Cardiac fibroblast (primary cell): ENCODE data around the gene CELF1.

ENCODE experiments used
- DNase-seq, 2 donors: peaks; one replicate each; pipeline versions ENCODE4 v3.0.0 to v3.0.0-alpha.2; 2010; ENCODE audit warnings: low read depth in 2 of 2
- H3K4me3 ChIP-seq, 2 donors: replicated peaks in 1 of 2; 1 replicate in 1 of 2; 2 replicates in 1 of 2; pipeline ENCODE4 v1.5.1; 2011; ENCODE audit warnings: low read depth in 2 of 2, low read length in 2 of 2, mild to moderate bottlenecking in 2 of 2, moderate library complexity in 1 of 2
- TF ChIP-seq, protein P1 (sequence below): IDR thresholded peaks from one replicate; pipeline ENCODE4 v1.5.1; 2011; ENCODE audit warnings: low read depth, mild to moderate bottlenecking, low read length, inconsistent platforms

The CELF1 gene

DNA sequence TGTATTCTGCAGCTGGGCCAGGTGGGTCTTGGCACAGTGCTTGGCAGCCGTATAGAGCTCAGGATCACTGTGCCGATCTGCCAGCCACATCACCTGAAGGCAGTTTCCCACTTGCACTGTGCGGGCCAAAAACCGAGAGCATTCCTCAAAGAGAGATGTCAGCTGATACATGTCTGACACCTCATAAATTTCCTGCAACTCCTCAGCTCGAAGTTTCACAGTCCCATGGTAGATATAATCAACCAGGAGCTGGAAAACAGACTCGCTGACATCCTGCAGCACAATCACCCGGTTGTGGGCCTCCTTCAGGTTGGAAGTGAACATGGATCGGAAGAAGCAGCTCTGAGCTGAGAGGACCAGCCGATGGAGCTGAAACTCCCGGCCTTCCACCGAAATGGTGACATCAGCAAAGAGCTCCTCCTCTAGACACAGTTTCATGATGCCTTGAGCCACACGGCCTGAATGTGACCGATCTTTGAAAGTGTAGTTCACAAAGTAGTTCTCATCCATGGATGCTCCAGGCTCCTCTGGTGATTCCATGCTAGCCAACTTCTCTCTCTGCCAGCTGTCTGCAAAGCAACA, 24.6 kb upstream of the CELF1 start:
- DNase-seq: no peak
- TF ChIP-seq, protein P1, sequence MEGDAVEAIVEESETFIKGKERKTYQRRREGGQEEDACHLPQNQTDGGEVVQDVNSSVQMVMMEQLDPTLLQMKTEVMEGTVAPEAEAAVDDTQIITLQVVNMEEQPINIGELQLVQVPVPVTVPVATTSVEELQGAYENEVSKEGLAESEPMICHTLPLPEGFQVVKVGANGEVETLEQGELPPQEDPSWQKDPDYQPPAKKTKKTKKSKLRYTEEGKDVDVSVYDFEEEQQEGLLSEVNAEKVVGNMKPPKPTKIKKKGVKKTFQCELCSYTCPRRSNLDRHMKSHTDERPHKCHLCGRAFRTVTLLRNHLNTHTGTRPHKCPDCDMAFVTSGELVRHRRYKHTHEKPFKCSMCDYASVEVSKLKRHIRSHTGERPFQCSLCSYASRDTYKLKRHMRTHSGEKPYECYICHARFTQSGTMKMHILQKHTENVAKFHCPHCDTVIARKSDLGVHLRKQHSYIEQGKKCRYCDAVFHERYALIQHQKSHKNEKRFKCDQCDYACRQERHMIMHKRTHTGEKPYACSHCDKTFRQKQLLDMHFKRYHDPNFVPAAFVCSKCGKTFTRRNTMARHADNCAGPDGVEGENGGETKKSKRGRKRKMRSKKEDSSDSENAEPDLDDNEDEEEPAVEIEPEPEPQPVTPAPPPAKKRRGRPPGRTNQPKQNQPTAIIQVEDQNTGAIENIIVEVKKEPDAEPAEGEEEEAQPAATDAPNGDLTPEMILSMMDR: no peak

DNA sequence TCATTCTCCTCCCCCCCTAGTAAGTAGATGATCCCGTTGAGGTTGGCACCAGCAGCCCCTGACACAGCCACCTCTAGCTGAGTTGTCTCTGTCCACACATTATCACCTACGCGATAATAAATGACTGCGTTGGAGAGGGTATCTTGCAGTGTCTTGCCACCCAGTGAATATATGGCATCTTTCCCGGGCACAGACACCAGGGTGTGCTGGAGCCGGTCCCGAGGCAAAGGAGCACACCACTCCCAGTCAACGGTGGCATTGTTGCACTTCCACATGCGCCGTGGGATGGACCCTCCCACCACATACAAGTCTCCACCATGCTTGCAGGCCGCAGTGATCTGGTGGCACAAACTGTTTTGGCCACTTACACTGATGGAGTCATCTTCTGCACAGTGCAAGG, 20.4 kb upstream of the CELF1 start:
- no peak overlapping the region for H3K4me3 ChIP-seq
- no peak for DNase-seq
- TF ChIP-seq, protein P1: no peak

More for the DNA sequence above, 24.6 kb upstream of the CELF1 start:
- peak overlapping the region in 1 of 2 donors; percentile 99 for H3K4me3 ChIP-seq

DNA sequence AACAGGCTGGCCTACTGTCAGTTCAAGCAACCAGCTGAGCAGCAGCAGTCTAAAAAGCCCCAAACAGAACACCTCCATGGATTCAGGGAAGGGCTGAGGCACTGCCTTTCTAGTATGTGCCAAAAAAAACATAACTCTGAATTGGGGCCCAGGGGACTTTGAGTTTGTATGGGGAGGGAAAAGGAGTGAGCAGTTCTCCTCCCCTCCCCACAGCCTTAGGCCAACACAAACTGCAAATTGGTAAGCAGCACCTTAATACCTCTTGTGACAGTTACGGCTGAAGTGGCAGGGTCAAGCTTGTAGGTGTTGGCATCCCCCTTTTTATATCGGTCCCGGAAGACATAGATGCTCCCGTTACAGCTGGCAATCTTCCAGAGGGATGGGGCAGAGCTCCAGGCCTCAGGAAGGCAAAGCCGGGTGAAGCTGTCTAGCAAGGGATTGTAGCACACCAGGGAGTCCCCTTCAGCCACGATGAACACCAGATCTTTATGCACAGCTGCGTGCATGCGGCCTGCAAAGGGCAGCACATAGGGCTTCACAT, 19.9 kb upstream of the CELF1 start:
- TF ChIP-seq, protein P1: no peak
- peak; percentile 25 to 65 for DNase-seq
- H3K4me3 ChIP-seq: no peak overlapping the region

DNA sequence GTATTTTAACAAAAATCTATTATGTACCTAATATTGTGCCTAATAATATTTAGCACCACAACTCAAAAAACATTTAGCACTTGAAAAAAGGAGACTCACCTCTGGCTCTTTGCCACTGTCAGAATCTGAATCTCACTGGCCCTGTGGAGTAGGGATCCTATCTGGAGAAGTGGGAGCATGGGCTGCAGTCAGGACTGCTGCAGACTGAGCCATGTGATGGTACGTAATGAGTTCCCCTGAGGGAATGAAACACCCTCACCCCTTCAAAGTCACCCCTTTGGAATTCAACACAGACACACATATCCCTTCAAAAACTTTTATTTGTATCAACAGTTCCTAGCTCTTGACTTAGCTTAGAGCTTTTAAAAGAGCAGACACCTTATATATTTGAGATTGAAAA, 19.0 kb upstream of the CELF1 start:
- TF ChIP-seq, protein P1: no peak

DNA sequence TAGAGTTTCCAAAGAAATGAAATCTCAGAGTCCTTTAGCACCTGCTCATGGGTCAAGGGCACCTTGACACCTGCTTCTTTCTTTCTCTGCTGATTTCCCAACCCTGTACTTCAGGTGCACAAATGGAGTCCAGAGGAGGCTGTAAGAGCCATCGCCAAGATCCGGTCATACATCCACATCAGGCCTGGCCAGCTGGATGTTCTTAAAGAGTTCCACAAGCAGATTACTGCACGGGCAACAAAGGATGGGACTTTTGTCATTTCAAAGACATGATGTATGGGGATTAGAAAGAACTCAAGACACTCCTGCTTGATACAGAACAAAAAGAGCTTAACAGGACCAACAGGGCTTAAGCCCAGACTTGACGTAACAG, 18.4 kb upstream of the CELF1 start:
- H3K4me3 ChIP-seq: no peak overlapping the region
- DNase-seq: no peak
- TF ChIP-seq, protein P1: no peak

More for the DNA sequence above, 19.0 kb upstream of the CELF1 start:
- no peak overlapping the region for H3K4me3 ChIP-seq
- peak in 1 of 2 donors; percentile 81 for DNase-seq

DNA sequence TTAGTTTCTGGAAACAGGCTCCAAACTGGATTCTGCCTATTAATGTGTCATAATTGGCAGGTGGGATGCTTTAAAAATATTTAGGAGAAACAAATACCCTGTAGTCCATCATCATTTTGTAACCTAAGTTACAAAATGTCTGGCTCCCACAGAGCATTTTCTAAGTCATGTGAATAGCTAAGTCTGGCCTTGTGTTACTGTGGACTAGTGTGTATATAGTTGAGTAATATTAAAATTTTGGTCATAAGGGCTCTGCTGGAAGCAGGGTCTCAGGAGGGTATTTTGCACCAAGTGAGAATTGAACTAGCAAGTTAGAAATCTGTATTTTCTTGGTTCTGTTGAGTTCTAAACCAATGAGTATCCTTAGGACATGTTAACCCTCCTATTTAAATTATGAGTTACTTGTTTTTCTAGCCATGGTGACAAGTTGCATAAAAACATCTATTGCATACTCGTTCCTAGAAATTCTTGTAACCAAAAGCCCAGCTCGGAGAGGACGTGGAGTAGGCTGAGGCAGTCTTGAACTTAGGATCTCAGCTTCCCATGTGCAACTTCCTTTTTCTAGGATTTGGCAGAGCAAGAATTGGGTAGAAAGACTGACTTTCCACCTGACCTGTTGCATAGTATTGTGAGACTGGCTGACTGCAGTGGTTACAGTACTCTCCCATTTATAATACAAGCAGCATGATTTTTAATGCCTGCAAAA, 17.9 kb upstream of the CELF1 start:
- TF ChIP-seq, protein P1: no peak
- DNase-seq: no peak
- H3K4me3 ChIP-seq: no peak overlapping the region
